Measurements from ENCODE around the gene LRRC74A.

The LRRC74A gene

GRCh38 chr14:76846331-76847047 is 20.3 kb downstream of the LRRC74A start:
- DNase-seq, result no peak
- Histone ChIP-seq H4K20me1 (ENCODE audit: insufficient read depth, low read length) (no peaks in the 10 kb centered on the region), H3K4me3 (ENCODE audit: low read length) (no peak overlapping the region), H2AFZ (ENCODE audit: low read length) (no peak overlapping the region), H3K36me3 (replicated peaks; ENCODE audit: insufficient read depth, low read length) (no peaks in the 10 kb centered on the region), H3F3A (ENCODE audit: insufficient read depth, low read length) (no peaks in the 10 kb centered on the region), H3K27ac (ENCODE audit: low read length) (no peak overlapping the region), H3K9ac (ENCODE audit: low read length) (no peak overlapping the region), H3K9me2 (replicated peaks; ENCODE audit: insufficient read depth, low read length) (no peaks in the 10 kb centered on the region), H3K9me3 (replicated peaks; ENCODE audit: insufficient read depth, low read length) (no peaks in the 10 kb centered on the region), H3K27me3 (replicated peaks; ENCODE audit: insufficient read depth, low read length) (no peaks in the 10 kb centered on the region), H3K4me1 (ENCODE audit: low read length) (no peaks in the 10 kb centered on the region), H3K79me2 (ENCODE audit: low read length) (no peaks in the 10 kb centered on the region), H3K4me2 (ENCODE audit: low read depth, low read length) (no peak overlapping the region)
- TF ChIP-seq EZH2phosphoT487 (IDR thresholded peaks at IDR 0.05; ENCODE audit: low read length), result no peak
- no peak for TF ChIP-seq EZH2 (optimal IDR thresholded peaks at IDR 0.05; ENCODE audit: low read depth, low read length)
- no peak for TF ChIP-seq CTCF (IDR thresholded peaks at IDR 0.05; ENCODE audit: low read length)

GRCh38 chr14:76848879-76849278 is 22.7 kb downstream of the LRRC74A start:
- TF ChIP-seq EZH2 (optimal IDR thresholded peaks at IDR 0.05; ENCODE audit: low read depth, low read length) (no peak), EZH2phosphoT487 (IDR thresholded peaks at IDR 0.05; ENCODE audit: low read length) (no peak), CTCF (IDR thresholded peaks at IDR 0.05; ENCODE audit: low read length) (no peak)
- Histone ChIP-seq H3F3A (ENCODE audit: insufficient read depth, low read length) (no peaks in the 10 kb centered on the region), H3K9me3 (replicated peaks; ENCODE audit: insufficient read depth, low read length) (no peaks in the 10 kb centered on the region), H3K4me2 (ENCODE audit: low read depth, low read length) (no peak overlapping the region), H3K4me3 (ENCODE audit: low read length) (no peak overlapping the region), H4K20me1 (ENCODE audit: insufficient read depth, low read length) (no peaks in the 10 kb centered on the region), H3K27ac (ENCODE audit: low read length) (no peak overlapping the region), H3K79me2 (ENCODE audit: low read length) (no peaks in the 10 kb centered on the region), H2AFZ (ENCODE audit: low read length) (no peak overlapping the region), H3K9ac (ENCODE audit: low read length) (no peak overlapping the region), H3K9me2 (replicated peaks; ENCODE audit: insufficient read depth, low read length) (no peaks in the 10 kb centered on the region), H3K36me3 (replicated peaks; ENCODE audit: insufficient read depth, low read length) (no peaks in the 10 kb centered on the region), H3K4me1 (ENCODE audit: low read length) (no peaks in the 10 kb centered on the region), H3K27me3 (replicated peaks; ENCODE audit: insufficient read depth, low read length) (no peaks in the 10 kb centered on the region)
- DNase-seq, result no peak

- Histone ChIP-seq H3K79me2 (ENCODE audit: low read length) (no peaks in the 10 kb centered on the region), H2AFZ (ENCODE audit: low read length) (no peak overlapping the region), H3K9me2 (replicated peaks; ENCODE audit: insufficient read depth, low read length) (no peaks in the 10 kb centered on the region), H3K9ac (ENCODE audit: low read length) (no peak overlapping the region), H4K20me1 (ENCODE audit: insufficient read depth, low read length) (no peaks in the 10 kb centered on the region), H3F3A (ENCODE audit: insufficient read depth, low read length) (no peaks in the 10 kb centered on the region), H3K9me3 (replicated peaks; ENCODE audit: insufficient read depth, low read length) (no peaks in the 10 kb centered on the region), H3K36me3 (replicated peaks; ENCODE audit: insufficient read depth, low read length) (no peaks in the 10 kb centered on the region), H3K4me3 (ENCODE audit: low read length) (no peak overlapping the region), H3K4me1 (ENCODE audit: low read length) (no peaks in the 10 kb centered on the region), H3K27me3 (replicated peaks; ENCODE audit: insufficient read depth, low read length) (no peaks in the 10 kb centered on the region), H3K27ac (ENCODE audit: low read length) (no peak overlapping the region), H3K4me2 (ENCODE audit: low read depth, low read length) (no peak overlapping the region)
- DNase-seq, result no peak
- TF ChIP-seq EZH2phosphoT487 (IDR thresholded peaks at IDR 0.05; ENCODE audit: low read length), result no peak
- no peak for TF ChIP-seq CTCF (IDR thresholded peaks at IDR 0.05; ENCODE audit: low read length)
- no peak for TF ChIP-seq EZH2 (optimal IDR thresholded peaks at IDR 0.05; ENCODE audit: low read depth, low read length)
These were observed 28.9 kb downstream of the LRRC74A start for GRCh38 chr14:76855066-76855465.

Data from MM.1S (cell line).